ENCODE results near the gene KIRREL1. TPM values are rescaled to one million over a fixed set of nuclear protein-coding genes. Genes with fewer than 3 reads are reported as not detected.

The KIRREL1 gene
- polyA plus RNA-seq, 1 experiment: 42.3 TPM

- H3K27ac ChIP-seq (ENCODE audit: low read depth, low read length): no peak overlapping the region
- POLR2A ChIA-PET: no interaction called here
- no peak for TF ChIP-seq CTCF (IDR thresholded peaks at IDR 0.05; ENCODE audit: low read depth, low read length)
Measured at GRCh38 chr1:158089476-158089875, 96.0 kb downstream of the KIRREL1 start.

GRCh38 chr1:158089925-158090637 is 96.6 kb downstream of the KIRREL1 start:
- no peaks in the 10 kb centered on the region for H3K27me3 ChIP-seq (ENCODE audit: control insufficient read depth, insufficient read depth, low read length)
- H3K4me3 ChIP-seq (ENCODE audit: low read depth, low read length): no peak overlapping the region
- ChIA-PET POLR2A (no interaction called here), CTCF (interaction anchor here (10.2 kb wide), 1 partner anchor 97 kb away, joined by 247 read pairs; the partner anchor contains the start of gene KIRREL1)
- no peak overlapping the region for H3K27ac ChIP-seq (ENCODE audit: low read depth, low read length)
- H3K9me3 ChIP-seq (ENCODE audit: control insufficient read depth, insufficient read depth, low read length): no peaks in the 10 kb centered on the region
- TF ChIP-seq CTCF (IDR thresholded peaks at IDR 0.05; ENCODE audit: low read depth, low read length): no peak
- no peak for DNase-seq (ENCODE audit: low read depth, low spot score)

More at GRCh38 chr1:158089476-158089875, 96.0 kb downstream of the KIRREL1 start:
- DNase-seq (ENCODE audit: low read depth, low spot score): no peak
- H3K9me3 ChIP-seq (ENCODE audit: control insufficient read depth, insufficient read depth, low read length): no peaks in the 10 kb centered on the region
- CTCF ChIA-PET: interaction anchor here (10.2 kb wide), 1 partner anchor 97 kb away, joined by 247 read pairs; the partner anchor contains the start of gene KIRREL1
- no peaks in the 10 kb centered on the region for H3K27me3 ChIP-seq (ENCODE audit: control insufficient read depth, insufficient read depth, low read length)
- H3K4me3 ChIP-seq (ENCODE audit: low read depth, low read length): no peak overlapping the region

GRCh38 chr1:158093376-158093775 is 99.9 kb downstream of the KIRREL1 start:
- Histone ChIP-seq H3K4me3 (ENCODE audit: low read depth, low read length) (no peak overlapping the region), H3K27ac (ENCODE audit: low read depth, low read length) (no peak overlapping the region), H3K9me3 (ENCODE audit: control insufficient read depth, insufficient read depth, low read length) (no peaks in the 10 kb centered on the region), H3K27me3 (ENCODE audit: control insufficient read depth, insufficient read depth, low read length) (no peaks in the 10 kb centered on the region)
- ChIA-PET CTCF (interaction anchor here (1.0 to 11.5 kb wide), 4 partner anchors 22 to 123 kb away, joined by 3 to 281 read pairs (median 54); no protein-coding TSS in a partner anchor), POLR2A (no interaction called here)
- TF ChIP-seq CTCF (IDR thresholded peaks at IDR 0.05; ENCODE audit: low read depth, low read length): no peak
- DNase-seq (ENCODE audit: low read depth, low spot score): no peak

- no peak for DNase-seq (ENCODE audit: low read depth, low spot score)
- H3K27ac ChIP-seq (ENCODE audit: low read depth, low read length): no peak overlapping the region
- H3K9me3 ChIP-seq (ENCODE audit: control insufficient read depth, insufficient read depth, low read length): no peaks in the 10 kb centered on the region
- POLR2A ChIA-PET: no interaction called here
- H3K27me3 ChIP-seq (ENCODE audit: control insufficient read depth, insufficient read depth, low read length): no peaks in the 10 kb centered on the region
- CTCF ChIA-PET: interaction anchor here (1.2 to 11.5 kb wide), 5 partner anchors 20 to 126 kb away, joined by 3 to 281 read pairs (median 34); no protein-coding TSS in a partner anchor
- TF ChIP-seq CTCF (IDR thresholded peaks at IDR 0.05; ENCODE audit: low read depth, low read length): no peak
- H3K4me3 ChIP-seq (ENCODE audit: low read depth, low read length): no peak overlapping the region
Measured at GRCh38 chr1:158094571-158094970, 101.1 kb downstream of the KIRREL1 start.

- no peak overlapping the region for H3K27ac ChIP-seq (ENCODE audit: low read depth, low read length)
- ChIA-PET CTCF (interaction anchor here (0.6 to 11.5 kb wide), 36 partner anchors 8 to 976 kb away, joined by 3 to 281 read pairs (median 5); no protein-coding TSS in a partner anchor), POLR2A (no interaction called here)
- no peaks in the 10 kb centered on the region for H3K9me3 ChIP-seq (ENCODE audit: control insufficient read depth, insufficient read depth, low read length)
- no peaks in the 10 kb centered on the region for H3K27me3 ChIP-seq (ENCODE audit: control insufficient read depth, insufficient read depth, low read length)
- no peak overlapping the region for H3K4me3 ChIP-seq (ENCODE audit: low read depth, low read length)
- no peak for DNase-seq (ENCODE audit: low read depth, low spot score)
- peak; percentile 75 for TF ChIP-seq CTCF (IDR thresholded peaks at IDR 0.05; ENCODE audit: low read depth, low read length)
Measured at GRCh38 chr1:158095737-158096335, 102.4 kb downstream of the KIRREL1 start.
